GM19023 (cell line): ENCODE measurements around the gene KRTAP1-1.
"Not testable (repeated sequence)": the region's sequence is repeated elsewhere in the genome, so short reads cannot be mapped to it uniquely, and the experiment has no call there.

Experiments used
- ATAC-seq: cut with Tn5 transposase; IDR thresholded peaks from one replicate; pipeline ENCODE4 v1.9.1; 2021; ENCODE audit warnings: mild to moderate bottlenecking, moderate library complexity; ENCODE audit not compliant: unreplicated experiment

Gene KRTAP1-1

GRCh38 chr17:41013181-41013580, 28.1 kb downstream of the KRTAP1-1 start:
- ATAC-seq, result no peak

- ATAC-seq, result no peak
These were observed 28.7 kb downstream of the KRTAP1-1 start for GRCh38 chr17:41012326-41013120.

GRCh38 chr17:41010441-41010840, 30.8 kb downstream of the KRTAP1-1 start:
- ATAC-seq, result no peak

GRCh38 chr17:41009936-41010335, 31.3 kb downstream of the KRTAP1-1 start:
- ATAC-seq, result no peak

- ATAC-seq, result no peak
These were observed 31.9 kb downstream of the KRTAP1-1 start for GRCh38 chr17:41009301-41009760.

GRCh38 chr17:41008811-41009210, 32.4 kb downstream of the KRTAP1-1 start, which contains the start of gene KRTAP3-1:
TSS of gene KRTAP3-1 (minus strand) at chr17:41009128. CDS start at chr17:41009074, 54 bp downstream.
- ATAC-seq, result no peak

- no peak for ATAC-seq
These were observed 36.9 kb downstream of the KRTAP1-1 start for GRCh38 chr17:41004397-41004796.

GRCh38 chr17:41003926-41004325, 37.3 kb downstream of the KRTAP1-1 start:
- ATAC-seq, result no peak

GRCh38 chr17:41002814-41003213, 38.4 kb downstream of the KRTAP1-1 start:
- ATAC-seq, result no peak

- no peak for ATAC-seq
These were observed 39.5 kb downstream of the KRTAP1-1 start for GRCh38 chr17:41001795-41002194.

GRCh38 chr17:40999563-40999962, 41.7 kb downstream of the KRTAP1-1 start, which contains the start of gene KRTAP3-2:
TSS of gene KRTAP3-2 (minus strand) at chr17:40999906. CDS start at chr17:40999853, 53 bp downstream.
- ATAC-seq, result not testable (repeated sequence)

GRCh38 chr17:40997361-40997760, 43.9 kb downstream of the KRTAP1-1 start:
- no peak for ATAC-seq

GRCh38 chr17:40996829-40997228, 44.4 kb downstream of the KRTAP1-1 start:
- no peak for ATAC-seq

GRCh38 chr17:40995116-40995515, 46.1 kb downstream of the KRTAP1-1 start:
- no peak for ATAC-seq

GRCh38 chr17:40993839-40994238, 47.4 kb downstream of the KRTAP1-1 start, which contains the start of gene KRTAP3-3:
TSS of gene KRTAP3-3 (minus strand) at chr17:40994164. CDS start at chr17:40994097, 67 bp downstream.
- ATAC-seq, result no peak

GRCh38 chr17:40993084-40993483, 48.2 kb downstream of the KRTAP1-1 start:
- no peak for ATAC-seq

GRCh38 chr17:40992666-40993065, 48.6 kb downstream of the KRTAP1-1 start:
- ATAC-seq, result no peak
